Measurements from ENCODE around the gene AGPS. TPM values are rescaled to one million over a fixed set of nuclear protein-coding genes. Genes with fewer than 3 reads are reported as not detected.

The AGPS gene
- total and polyA plus RNA-seq, 2 of the 13 experiments (the other 11 are each of a cell fraction or from before 2014, with no cell fraction given) = 39.4 to 99.0 TPM

GRCh38 chr2:177392373-177393202, at the start of gene AGPS (continued):
- TF ChIP-seq ELF4 (CRISPR knock-in tag; IDR thresholded peaks at IDR 0.05; ENCODE audit: borderline replicate concordance) (0 out of 2 replicates have a peak, but pooled peaks have one; percentile 56), ZNF570 (CRISPR knock-in tag; IDR thresholded peaks at IDR 0.05; ENCODE audit: borderline replicate concordance) (no peak), ZNF136 (CRISPR knock-in tag; IDR thresholded peaks at IDR 0.05; ENCODE audit: low read depth) (peak; percentile 95), GTF3A (CRISPR knock-in tag; conservative IDR thresholded peaks at IDR 0.05) (no peak), ZNF276 (CRISPR knock-in tag; IDR thresholded peaks at IDR 0.05; ENCODE audit: low read depth) (peak; percentile 88), HNF4A (CRISPR knock-in tag; IDR thresholded peaks at IDR 0.05) (peak; percentile 66), ZNF12 (CRISPR knock-in tag; IDR thresholded peaks at IDR 0.05) (no peak; the same call in 1 of the 2 replicates), NFIB (CRISPR knock-in tag; IDR thresholded peaks at IDR 0.05; ENCODE audit: borderline replicate concordance) (peak; percentile 94; the same call in 1 of the 2 replicates), SP2 (CRISPR knock-in tag; IDR thresholded peaks at IDR 0.05) (no peak; the same call in 1 of the 2 replicates), ZNF530 (CRISPR knock-in tag; IDR thresholded peaks at IDR 0.05; ENCODE audit: low read depth) (no peak; the same call in 1 of the 2 replicates), RXRA (CRISPR knock-in tag; IDR thresholded peaks at IDR 0.05) (peak; percentile 94), MEF2D (CRISPR knock-in tag; IDR thresholded peaks at IDR 0.05) (peak; percentile 80), POGK (CRISPR knock-in tag; conservative IDR thresholded peaks at IDR 0.05) (peak; percentile 94), NFATC3 (CRISPR knock-in tag; IDR thresholded peaks at IDR 0.05) (peak; percentile 95; the same call in 1 of the 2 replicates), KDM2A (CRISPR knock-in tag; IDR thresholded peaks at IDR 0.05; ENCODE audit: borderline replicate concordance, low read depth) (peak; percentile 96), ZNF558 (CRISPR knock-in tag; IDR thresholded peaks at IDR 0.05; ENCODE audit: borderline replicate concordance) (peak; percentile 96; the same call in 1 of the 2 replicates), KDM5A (IDR thresholded peaks at IDR 0.05; ENCODE audit: borderline replicate concordance, low read length) (peak; percentile 56; the same call in 1 of the 2 replicates), KDM1A (CRISPR knock-in tag; IDR thresholded peaks at IDR 0.05) (no peak; the same call in 1 of the 2 replicates), KLF13 (CRISPR knock-in tag; IDR thresholded peaks at IDR 0.05) (peak; percentile 96; the same call in 1 of the 2 replicates), ZNF75D (CRISPR knock-in tag; IDR thresholded peaks at IDR 0.05; ENCODE audit: borderline replicate concordance) (0 out of 2 replicates have a peak, but pooled peaks have one; percentile 69)
- TF ChIP-seq, protein P1, sequence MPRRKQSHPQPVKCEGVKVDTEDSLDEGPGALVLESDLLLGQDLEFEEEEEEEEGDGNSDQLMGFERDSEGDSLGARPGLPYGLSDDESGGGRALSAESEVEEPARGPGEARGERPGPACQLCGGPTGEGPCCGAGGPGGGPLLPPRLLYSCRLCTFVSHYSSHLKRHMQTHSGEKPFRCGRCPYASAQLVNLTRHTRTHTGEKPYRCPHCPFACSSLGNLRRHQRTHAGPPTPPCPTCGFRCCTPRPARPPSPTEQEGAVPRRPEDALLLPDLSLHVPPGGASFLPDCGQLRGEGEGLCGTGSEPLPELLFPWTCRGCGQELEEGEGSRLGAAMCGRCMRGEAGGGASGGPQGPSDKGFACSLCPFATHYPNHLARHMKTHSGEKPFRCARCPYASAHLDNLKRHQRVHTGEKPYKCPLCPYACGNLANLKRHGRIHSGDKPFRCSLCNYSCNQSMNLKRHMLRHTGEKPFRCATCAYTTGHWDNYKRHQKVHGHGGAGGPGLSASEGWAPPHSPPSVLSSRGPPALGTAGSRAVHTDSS (CRISPR knock-in tag; conservative IDR thresholded peaks at IDR 0.05) = 0 out of 2 replicates have a peak, but pooled peaks have one; percentile 33
